ENCODE measurements around the gene CA5A. TPM values are rescaled to one million over a fixed set of nuclear protein-coding genes. Genes with fewer than 3 reads are reported as not detected.
"Not testable (repeated sequence)": the region's sequence is repeated elsewhere in the genome, so short reads cannot be mapped to it uniquely, and the experiment has no call there.

The CA5A gene
- polyA plus RNA-seq, 6 donors from 2014 or later: not detected

DNA sequence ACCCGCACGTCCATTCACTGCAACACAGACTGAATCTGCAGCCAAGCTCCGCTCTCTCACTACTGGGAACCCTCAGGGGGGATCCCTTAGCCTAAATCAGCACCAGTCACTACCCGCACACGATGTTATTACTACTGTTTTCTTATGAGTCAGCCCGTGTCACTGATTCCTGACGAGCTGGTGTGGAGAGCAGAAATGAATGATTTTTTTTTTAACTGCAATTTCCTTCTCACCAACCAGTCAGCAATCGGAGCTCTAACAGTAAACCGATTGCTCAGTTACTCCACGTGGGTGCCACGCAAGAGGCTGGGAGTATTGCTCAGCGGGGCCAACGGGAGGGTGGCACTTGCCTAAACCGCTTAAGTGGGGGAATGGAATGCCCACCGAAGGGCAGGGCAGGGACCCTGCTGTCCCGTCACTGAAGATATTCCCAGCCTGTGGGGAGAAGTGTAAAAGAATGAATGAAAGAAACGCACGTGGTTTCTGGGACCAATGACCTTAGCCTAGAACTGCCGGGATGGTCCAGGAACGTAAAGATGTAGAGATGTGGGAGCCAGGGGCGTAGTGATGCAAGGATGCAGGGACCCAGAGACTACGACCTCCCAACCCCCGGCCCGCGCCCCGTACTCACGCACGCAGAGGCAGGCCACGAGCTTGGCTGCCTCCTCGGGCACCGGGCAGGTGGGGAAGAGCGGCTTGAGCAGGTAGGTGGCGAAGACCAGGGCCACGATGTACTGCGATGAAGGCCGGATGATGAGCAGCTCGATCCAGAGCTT, 67.9 kb downstream of the CA5A start:
- H3K9me3 Mint-ChIP-seq, H3K36me3 Mint-ChIP-seq, DNase-seq: not testable (repeated sequence)
- ATAC-seq (ENCODE audit: low read depth in 2 of 2): peak; percentile 4 to 11
- Mint-ChIP-seq H3K4me3 (peak overlapping the region; percentile 83 to 95 (median 91)), H3K4me1 (peaks cover 18 to 25% (median 24%) of the 10 kb centered on the region in 3 donors), H3K27me3 (peaks cover 4 to 14% (median 8%) of the 10 kb centered on the region in 3 donors), H3K27ac (peak overlapping the region; percentile 58 to 96 (median 94))

DNA sequence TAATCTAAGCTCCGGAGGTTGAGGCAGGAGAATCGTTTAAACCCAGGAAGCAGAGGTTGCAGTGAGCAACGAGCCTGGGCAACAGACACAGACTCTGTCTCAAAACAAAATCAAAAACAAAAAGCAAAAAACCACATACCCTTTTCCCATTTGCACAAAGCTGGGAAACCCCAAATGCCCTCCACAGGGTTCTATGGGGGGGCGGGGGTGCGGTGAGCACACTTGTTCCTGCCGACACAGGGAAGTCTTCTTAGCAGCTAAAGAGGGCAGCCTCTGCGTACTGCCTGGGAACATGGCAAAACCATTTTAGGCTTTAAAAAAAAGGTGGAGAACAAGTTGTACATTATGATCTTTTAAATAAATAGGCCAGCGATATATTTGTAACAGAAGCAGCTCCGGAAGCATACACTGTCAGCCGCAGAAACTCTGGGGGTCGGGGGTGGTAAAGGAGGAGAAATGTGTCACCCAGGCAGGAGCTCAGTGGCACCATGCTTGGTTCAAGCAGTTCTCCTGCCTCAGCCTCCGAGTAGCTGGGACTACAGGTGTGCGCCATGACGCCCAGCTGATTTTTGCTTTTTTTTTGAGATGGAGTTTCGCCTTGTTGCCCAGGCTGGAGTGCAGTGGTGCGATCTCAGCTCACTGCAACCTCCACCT, 70.3 kb downstream of the CA5A start:
- H3K36me3 Mint-ChIP-seq; H3K27me3 Mint-ChIP-seq; DNase-seq; H3K27ac Mint-ChIP-seq; H3K9me3 Mint-ChIP-seq; ATAC-seq (ENCODE audit: low read depth in 2 of 2); H3K4me3 Mint-ChIP-seq: not testable (repeated sequence)
- peaks cover 11 to 23% (median 17%) of the 10 kb centered on the region in 3 donors for H3K4me1 Mint-ChIP-seq

GRCh38 chr16:87864331-87864989, 71.9 kb downstream of the CA5A start:
- Mint-ChIP-seq H3K27me3 (no peaks in the 10 kb centered on the region), H3K4me3 (no peak overlapping the region), H3K27ac (peak overlapping the region in 1 of 6 donors; percentile 65), H3K4me1 (peaks cover 10 to 23% (median 17%) of the 10 kb centered on the region in 3 donors), H3K36me3 (no peaks in the 10 kb centered on the region), H3K9me3 (no peaks in the 10 kb centered on the region)
- DNase-seq (no peak), ATAC-seq (ENCODE audit: low read depth in 2 of 2) (no peak)

DNA sequence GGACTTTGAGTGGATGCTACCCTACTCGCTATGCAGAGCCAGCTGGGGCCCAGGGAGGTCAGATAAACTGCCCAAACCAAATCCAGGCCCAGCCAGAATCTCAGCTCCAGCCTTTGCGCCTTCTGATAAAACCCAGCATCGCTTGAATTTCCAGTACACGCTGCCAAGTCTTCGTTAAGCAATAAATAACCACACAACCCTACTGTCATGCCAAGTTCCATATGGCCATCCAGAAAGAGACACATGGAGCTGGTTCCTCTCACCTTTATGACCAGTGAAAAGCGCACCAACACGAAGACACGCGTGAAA, 73.0 kb downstream of the CA5A start:
- not testable (repeated sequence) for H3K36me3 Mint-ChIP-seq; H3K9me3 Mint-ChIP-seq; ATAC-seq (ENCODE audit: low read depth in 2 of 2); H3K4me3 Mint-ChIP-seq; H3K27me3 Mint-ChIP-seq; DNase-seq
- Mint-ChIP-seq H3K27ac (peak overlapping the region in 1 of 6 donors; percentile 63), H3K4me1 (peaks cover 5 to 19% (median 11%) of the 10 kb centered on the region in 3 donors)

DNA sequence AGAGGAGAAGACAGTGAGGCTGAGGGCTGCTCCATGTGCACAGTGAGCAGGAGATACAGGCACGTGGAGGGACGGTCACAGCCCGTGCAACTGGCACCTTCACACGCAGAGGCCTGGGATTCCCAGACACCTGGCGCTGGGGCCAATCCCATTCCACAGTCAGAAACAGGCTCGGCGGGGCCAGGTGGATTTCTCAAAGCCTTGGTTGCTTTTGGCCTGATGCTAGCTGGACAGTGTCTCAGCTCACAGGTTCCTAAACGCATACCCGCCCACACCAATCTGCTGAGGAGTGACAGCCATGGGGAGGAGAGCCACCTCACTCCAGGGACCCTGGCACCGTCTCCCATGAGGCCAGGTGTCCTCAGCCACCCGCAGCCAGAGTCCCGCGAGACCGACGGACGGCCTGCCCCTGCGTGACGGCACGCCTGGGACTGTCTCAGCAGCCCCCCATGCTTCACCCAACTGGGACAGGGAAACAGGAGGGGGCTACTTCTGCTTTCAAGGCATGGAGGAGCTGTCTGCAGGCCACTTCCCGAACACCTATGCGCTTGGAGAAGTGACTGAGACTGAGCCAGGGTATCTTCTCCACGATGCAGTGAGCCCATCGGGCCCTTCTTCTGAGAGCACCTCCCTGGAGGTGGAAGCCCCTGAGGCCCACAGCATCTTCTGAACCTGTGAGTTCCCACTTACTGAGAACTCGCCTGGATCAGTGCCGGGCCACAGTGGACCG, 73.6 kb downstream of the CA5A start:
- not testable (repeated sequence) for H3K27ac Mint-ChIP-seq, H3K27me3 Mint-ChIP-seq, DNase-seq, H3K9me3 Mint-ChIP-seq, H3K36me3 Mint-ChIP-seq, H3K4me3 Mint-ChIP-seq
- ATAC-seq (ENCODE audit: low read depth in 2 of 2): peak; percentile 56 to 78
- peaks cover 3 to 14% (median 8%) of the 10 kb centered on the region in 3 donors for H3K4me1 Mint-ChIP-seq

DNA sequence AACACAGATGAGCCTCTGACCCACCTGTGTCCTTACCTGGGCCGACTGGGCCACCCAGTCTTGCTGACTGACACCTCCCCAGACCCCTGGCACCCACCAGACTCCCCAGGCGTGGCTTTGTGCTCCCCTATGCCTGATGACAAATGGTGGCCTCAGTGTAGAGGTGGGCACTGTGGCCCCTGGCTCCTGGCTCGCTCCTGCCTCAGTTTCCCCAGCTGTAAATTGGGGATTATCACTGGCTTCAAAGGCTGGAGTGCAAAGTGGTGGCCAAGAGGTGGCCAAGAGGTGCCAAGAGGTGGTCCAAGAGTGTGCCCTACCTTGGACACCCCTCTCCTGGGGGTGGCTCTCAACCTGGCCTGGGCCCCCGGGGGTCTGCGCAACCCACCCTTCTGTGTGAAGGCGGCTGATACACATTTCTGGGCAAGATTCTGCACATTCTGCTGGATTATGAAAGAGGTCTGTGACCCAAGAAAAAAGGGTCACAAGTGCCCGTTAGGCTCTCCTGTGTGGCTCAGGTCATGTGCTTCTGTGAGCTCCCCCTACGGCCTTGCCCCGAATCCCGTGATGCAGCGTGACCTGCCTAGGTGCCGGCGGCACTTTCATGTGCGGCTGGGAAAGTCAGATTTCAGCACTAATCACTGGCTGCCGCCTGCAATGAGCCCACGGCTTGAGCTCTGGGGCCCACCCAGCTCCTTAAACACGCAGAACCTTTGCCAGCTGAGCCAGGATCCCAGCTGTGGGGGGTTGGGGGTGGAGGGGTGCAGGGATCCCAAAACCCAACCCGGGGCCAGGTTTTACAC, 74.8 kb downstream of the CA5A start:
- DNase-seq; H3K4me3 Mint-ChIP-seq; H3K9me3 Mint-ChIP-seq; ATAC-seq (ENCODE audit: low read depth in 2 of 2); H3K36me3 Mint-ChIP-seq; H3K27me3 Mint-ChIP-seq; H3K4me1 Mint-ChIP-seq; H3K27ac Mint-ChIP-seq: not testable (repeated sequence)

- peaks cover 3 to 7% (median 6%) of the 10 kb centered on the region in 3 donors for H3K4me1 Mint-ChIP-seq
- ATAC-seq (ENCODE audit: low read depth in 2 of 2) (no peak), DNase-seq (no peak)
- peak overlapping the region in 1 of 8 donors; percentile 29 for H3K4me3 Mint-ChIP-seq
- H3K27ac Mint-ChIP-seq: peak overlapping the region in 1 of 6 donors; percentile 89
- H3K36me3 Mint-ChIP-seq: no peaks in the 10 kb centered on the region
- no peaks in the 10 kb centered on the region for H3K9me3 Mint-ChIP-seq
- H3K27me3 Mint-ChIP-seq: no peaks in the 10 kb centered on the region
Measured at GRCh38 chr16:87860553-87861299, 75.6 kb downstream of the CA5A start.

- DNase-seq; H3K9me3 Mint-ChIP-seq; H3K4me3 Mint-ChIP-seq; ATAC-seq (ENCODE audit: low read depth in 2 of 2); H3K36me3 Mint-ChIP-seq; H3K27me3 Mint-ChIP-seq: not testable (repeated sequence)
- H3K4me1 Mint-ChIP-seq: peaks cover 0 to 10% (median 6%) of the 10 kb centered on the region in 3 donors
- H3K27ac Mint-ChIP-seq: peak overlapping the region in 1 of 6 donors; percentile 33
Measured at GRCh38 chr16:87858151-87858993, 78.0 kb downstream of the CA5A start.

GRCh38 chr16:87856791-87857228, 79.5 kb downstream of the CA5A start:
- peaks cover 0 to 19% (median 12%) of the 10 kb centered on the region in 3 donors for H3K4me1 Mint-ChIP-seq
- H3K36me3 Mint-ChIP-seq: no peaks in the 10 kb centered on the region
- H3K9me3 Mint-ChIP-seq: no peaks in the 10 kb centered on the region
- no peak for DNase-seq
- peak overlapping the region in 3 of 8 donors; percentile 26 to 54 (median 30) for H3K4me3 Mint-ChIP-seq
- no peak for ATAC-seq (ENCODE audit: low read depth in 2 of 2)
- no peaks in the 10 kb centered on the region for H3K27me3 Mint-ChIP-seq
- peak overlapping the region in 2 of 6 donors; percentile 19 to 57 for H3K27ac Mint-ChIP-seq

- no peaks in the 10 kb centered on the region for H3K27me3 Mint-ChIP-seq
- no peak for DNase-seq
- no peaks in the 10 kb centered on the region for H3K9me3 Mint-ChIP-seq
- H3K27ac Mint-ChIP-seq: peak overlapping the region in 4 of 6 donors; percentile 19 to 57 (median 38)
- ATAC-seq (ENCODE audit: low read depth in 2 of 2): peak; percentile 38 to 39
- H3K36me3 Mint-ChIP-seq: no peaks in the 10 kb centered on the region
- peak overlapping the region in 3 of 8 donors; percentile 26 to 54 (median 30) for H3K4me3 Mint-ChIP-seq
- H3K4me1 Mint-ChIP-seq: peaks cover 0 to 19% (median 12%) of the 10 kb centered on the region in 3 donors
Measured at GRCh38 chr16:87855852-87856715, 80.2 kb downstream of the CA5A start.

Measured in naive B cell (primary cell).